ENCODE results near the gene METTL16. TPM values are rescaled to one million over a fixed set of nuclear protein-coding genes. Genes with fewer than 3 reads are reported as not detected.

Gene METTL16
- total and polyA plus RNA-seq, 11 donors = 13.9 to 32.0 (median 24.3) TPM

Other genes with a start within 250 kb of the METTL16 start
- 10 to 100 TPM; 12.2 to 38.6 (median 22.1) TPM for gene SMG6, start 208.1 kb downstream of the METTL16 start, total RNA-seq
- gene SMG6, start 208.1 kb downstream of the METTL16 start, polyA plus RNA-seq = 10 to 100 TPM; 14.7 to 27.2 TPM
- 10 to 100 TPM in 5 of 9 donors, 1 to 10 TPM in 4; 7.2 to 19.7 (median 11.6) TPM for gene SRR, start 207.9 kb downstream of the METTL16 start, total RNA-seq
- 1 to 10 TPM; 2.9 to 6.9 TPM for gene SRR, start 207.9 kb downstream of the METTL16 start, polyA plus RNA-seq
- gene TSR1, start 175.4 kb downstream of the METTL16 start, total RNA-seq = 10 to 100 TPM; 19.4 to 35.8 (median 22.3) TPM
- gene TSR1, start 175.4 kb downstream of the METTL16 start, polyA plus RNA-seq = 10 to 100 TPM; 12.0 to 26.4 TPM
- gene SGSM2, start 174.4 kb downstream of the METTL16 start, total RNA-seq = 10 to 100 TPM; 17.0 to 33.8 (median 22.3) TPM
- 10 to 100 TPM; 19.3 to 35.1 TPM for gene SGSM2, start 174.4 kb downstream of the METTL16 start, polyA plus RNA-seq
- gene MNT, start 110.8 kb downstream of the METTL16 start, total RNA-seq = 10 to 100 TPM in 4 of 9 donors, 1 to 10 TPM in 5; 4.1 to 20.4 (median 9.8) TPM
- gene MNT, start 110.8 kb downstream of the METTL16 start, polyA plus RNA-seq = 10 to 100 TPM in 1 of 2 donors, 1 to 10 TPM in 1; 7.2 to 10.3 TPM
- 100 to 1,000 TPM in 8 of 9 donors, 10 to 100 TPM in 1; 80.5 to 154 (median 121) TPM for gene PAFAH1B1, start 81.8 kb upstream of the METTL16 start, total RNA-seq
- 10 to 100 TPM; 32.6 to 98.4 TPM for gene PAFAH1B1, start 81.8 kb upstream of the METTL16 start, polyA plus RNA-seq
- 100 to 1,000 TPM; 104 to 298 (median 157) TPM for gene CLUH, start 199.9 kb upstream of the METTL16 start, total RNA-seq
- 100 to 1,000 TPM in 1 of 2 donors, 10 to 100 TPM in 1; 89.5 to 123 TPM for gene CLUH, start 199.9 kb upstream of the METTL16 start, polyA plus RNA-seq
- gene CCDC92B, start 237.8 kb upstream of the METTL16 start, total RNA-seq = under 1 TPM in 6 of 9 donors, not detected in 3; 0.08 to 0.44 (median 0.18) TPM
- gene CCDC92B, start 237.8 kb upstream of the METTL16 start, polyA plus RNA-seq = under 1 TPM; 0.03 to 0.27 TPM

Data from heart left ventricle (tissue), 11 donors.